GM12801 (cell line): ENCODE results near the gene KRT31.
"Not testable (repeated sequence)": the region's sequence is repeated elsewhere in the genome, so short reads cannot be mapped to it uniquely, and the experiment has no call there.

Experiments used
- TF ChIP-seq, protein P1 (sequence below): IDR thresholded peaks from one replicate; pipeline ENCODE4 v1.5.1; 2011; ENCODE audit warnings: control low read depth; ENCODE audit not compliant: insufficient read length; ENCODE audit errors: extremely low read depth

KRT31 gene

DNA sequence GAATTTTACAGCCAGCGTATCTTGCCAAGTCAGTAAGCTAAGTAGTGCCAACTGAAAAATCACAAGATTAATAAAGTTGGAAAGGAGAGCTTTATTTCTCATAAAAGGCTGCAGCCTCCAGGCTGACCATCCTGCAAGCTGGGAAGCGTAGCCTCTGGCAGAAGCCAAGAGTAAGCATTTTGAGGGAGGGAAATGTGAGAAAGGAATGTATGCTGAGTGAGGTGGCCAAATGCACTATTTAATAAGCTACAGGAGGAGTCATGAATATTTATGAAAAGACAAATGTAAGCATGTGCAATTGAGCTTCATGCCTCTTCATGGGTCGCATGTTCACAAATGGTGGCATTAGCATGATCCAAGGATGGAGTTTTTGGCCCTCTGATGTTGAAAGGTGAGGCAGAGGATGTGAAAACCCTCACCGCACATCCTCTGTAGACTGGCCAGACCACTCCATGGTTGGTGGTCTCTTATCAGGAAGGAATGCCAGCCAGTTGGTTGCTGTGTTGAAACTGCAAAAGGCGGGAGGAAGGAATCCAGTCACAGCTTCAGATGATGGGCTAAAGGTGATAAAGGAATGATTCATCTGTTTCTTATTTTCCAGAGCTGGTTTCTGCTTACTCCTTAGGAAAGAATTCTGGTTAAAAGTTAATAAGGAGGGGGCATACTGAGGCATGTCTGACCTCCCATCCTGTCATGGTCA, 37.0 kb downstream of the KRT31 start:
- TF ChIP-seq, protein P1, sequence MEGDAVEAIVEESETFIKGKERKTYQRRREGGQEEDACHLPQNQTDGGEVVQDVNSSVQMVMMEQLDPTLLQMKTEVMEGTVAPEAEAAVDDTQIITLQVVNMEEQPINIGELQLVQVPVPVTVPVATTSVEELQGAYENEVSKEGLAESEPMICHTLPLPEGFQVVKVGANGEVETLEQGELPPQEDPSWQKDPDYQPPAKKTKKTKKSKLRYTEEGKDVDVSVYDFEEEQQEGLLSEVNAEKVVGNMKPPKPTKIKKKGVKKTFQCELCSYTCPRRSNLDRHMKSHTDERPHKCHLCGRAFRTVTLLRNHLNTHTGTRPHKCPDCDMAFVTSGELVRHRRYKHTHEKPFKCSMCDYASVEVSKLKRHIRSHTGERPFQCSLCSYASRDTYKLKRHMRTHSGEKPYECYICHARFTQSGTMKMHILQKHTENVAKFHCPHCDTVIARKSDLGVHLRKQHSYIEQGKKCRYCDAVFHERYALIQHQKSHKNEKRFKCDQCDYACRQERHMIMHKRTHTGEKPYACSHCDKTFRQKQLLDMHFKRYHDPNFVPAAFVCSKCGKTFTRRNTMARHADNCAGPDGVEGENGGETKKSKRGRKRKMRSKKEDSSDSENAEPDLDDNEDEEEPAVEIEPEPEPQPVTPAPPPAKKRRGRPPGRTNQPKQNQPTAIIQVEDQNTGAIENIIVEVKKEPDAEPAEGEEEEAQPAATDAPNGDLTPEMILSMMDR, result no peak

DNA sequence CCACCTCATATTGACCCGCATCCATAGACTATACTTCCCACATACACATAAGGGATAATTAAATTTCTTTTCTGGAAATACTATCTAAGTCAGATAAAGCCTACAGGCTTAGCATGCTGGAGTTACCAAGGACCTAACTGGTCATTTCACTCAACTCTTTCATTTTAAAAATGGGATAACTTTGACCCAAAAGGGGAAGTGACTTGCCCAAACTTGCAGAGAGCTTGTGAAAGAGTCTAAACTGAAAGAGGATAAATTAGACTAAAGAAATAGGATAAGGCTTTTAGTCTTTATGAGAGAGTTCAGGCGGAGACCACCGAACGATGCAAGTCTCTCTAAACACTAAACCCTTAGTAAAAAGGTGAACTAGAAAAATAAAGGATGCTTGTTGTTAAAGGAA, 42.9 kb downstream of the KRT31 start:
- TF ChIP-seq, protein P1, result no peak

DNA sequence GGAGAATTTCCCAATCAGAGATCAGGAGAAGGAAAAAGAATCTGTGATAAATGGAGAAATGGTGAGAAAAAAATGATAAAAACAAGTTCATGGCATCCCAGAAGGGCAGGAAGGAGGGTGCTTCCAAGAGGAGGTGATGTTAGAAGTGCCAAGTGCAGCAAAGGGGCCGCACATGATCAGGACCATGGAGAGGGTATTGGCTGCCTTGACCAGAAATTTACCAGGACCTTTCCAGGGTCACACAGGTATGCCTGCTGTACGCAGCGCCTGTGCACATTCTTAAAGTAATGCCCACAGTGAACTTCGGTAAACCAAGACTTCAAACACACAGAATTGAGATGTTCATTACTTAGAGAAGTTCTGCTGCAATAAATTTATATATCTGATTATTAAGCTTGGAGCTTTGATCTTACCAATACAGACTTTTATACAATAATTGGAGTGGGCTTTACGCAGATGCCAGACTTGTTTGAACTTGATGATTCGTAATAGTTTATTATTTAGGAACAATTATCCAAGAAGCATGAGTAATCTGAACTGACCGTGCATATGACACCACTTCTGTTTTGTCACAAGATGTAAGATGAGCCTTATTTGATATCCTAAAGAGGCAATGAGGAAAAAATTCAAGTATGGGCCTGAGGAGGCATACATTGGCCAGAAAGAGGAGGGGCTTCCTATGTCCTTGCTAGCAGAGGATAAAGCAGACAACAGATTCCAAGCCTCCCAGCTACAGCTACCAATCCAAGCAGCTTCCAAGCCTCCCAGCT, 44.6 kb downstream of the KRT31 start:
- TF ChIP-seq, protein P1, result no peak

DNA sequence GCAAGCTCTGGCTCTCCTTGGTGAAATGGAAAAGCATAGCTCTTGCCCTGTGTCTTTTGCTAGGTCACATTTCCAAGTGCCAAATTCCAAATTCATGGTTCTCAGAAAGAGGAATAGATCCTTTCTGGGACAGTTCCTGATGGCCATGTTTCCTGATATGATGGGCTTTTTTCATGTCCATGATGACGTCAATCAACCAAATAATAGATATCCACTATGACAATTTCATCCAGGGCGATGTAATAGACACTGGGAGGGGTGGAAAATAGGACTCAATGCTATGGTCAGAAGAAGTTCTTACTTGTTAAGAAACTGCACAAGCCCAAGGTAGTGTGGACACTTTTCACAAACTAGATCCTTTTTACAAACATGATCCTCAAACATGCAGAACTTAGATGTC, 46.2 kb downstream of the KRT31 start:
- TF ChIP-seq, protein P1, result no peak

DNA sequence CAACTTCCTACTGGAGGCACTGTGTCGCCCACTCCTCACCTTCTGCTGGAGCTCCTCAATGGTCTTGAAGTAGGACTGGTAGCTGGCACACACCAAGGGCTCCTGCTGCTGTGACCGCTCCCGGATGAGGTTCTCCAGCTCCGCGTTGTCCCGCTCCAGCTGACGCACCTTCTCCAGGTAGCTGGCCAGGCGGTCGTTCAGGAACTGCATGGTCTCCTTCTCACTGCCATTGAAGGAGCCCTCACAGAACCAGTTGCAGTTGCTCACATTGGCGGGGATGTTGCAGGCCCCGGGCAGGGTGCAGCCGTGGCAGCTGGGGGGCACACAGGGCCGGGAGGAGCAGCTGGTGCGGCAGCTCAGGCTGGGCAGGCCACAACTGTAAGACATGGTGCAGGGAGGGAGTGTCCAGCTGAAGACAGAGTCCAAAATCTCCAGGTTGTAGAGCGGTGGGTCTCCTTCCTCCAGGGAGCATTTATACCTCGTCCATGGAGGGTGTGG, 47.0 kb downstream of the KRT31 start, which contains the start of gene KRT33A:
KRT33A (minus strand) TSS at position 448 of the 498 bp plus-strand sequence; CDS start at position 387, 61 bp downstream.
- TF ChIP-seq, protein P1, result not testable (repeated sequence)

DNA sequence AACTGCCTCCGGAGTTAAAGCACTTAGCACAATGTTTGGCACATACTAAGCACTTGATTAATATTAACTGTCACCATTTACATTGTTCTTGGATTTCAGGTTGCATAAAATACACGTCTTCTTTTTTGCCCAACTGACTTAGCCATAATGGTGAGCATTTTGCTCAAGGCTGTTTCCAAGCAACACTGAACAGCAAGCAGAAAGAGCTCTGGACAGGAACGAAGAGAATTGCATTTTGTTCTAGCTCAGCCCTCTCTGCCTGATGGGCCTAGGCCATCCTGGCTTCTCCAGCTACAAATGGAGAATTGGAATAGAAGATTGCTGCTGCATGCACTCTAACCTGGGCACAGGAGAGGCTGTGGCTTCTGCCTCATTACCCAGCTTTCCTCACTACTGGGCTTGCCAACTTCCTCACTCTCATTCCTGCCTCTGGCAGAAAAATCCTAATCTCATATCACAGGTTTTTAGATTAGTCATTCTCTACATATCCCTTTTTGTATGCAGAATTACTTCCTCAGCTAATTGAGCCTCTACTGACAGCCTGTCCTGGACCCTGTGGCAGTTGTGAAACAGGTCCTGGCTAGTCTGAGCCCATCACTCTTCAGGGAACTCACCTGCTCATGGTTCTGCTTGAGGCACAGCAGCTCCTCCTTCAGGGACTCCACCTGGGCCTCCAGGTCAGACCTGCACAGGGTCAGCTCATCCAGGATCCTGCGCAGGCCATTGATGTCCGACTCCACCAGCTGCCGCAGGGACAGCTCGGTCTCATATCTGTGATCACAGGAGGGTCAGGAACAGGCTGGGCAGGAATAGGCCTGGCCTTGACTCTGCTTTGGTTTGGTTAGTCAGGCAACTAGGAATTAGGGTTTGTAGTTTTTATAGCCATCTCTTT, 49.3 kb downstream of the KRT31 start:
- TF ChIP-seq, protein P1, result no peak

DNA sequence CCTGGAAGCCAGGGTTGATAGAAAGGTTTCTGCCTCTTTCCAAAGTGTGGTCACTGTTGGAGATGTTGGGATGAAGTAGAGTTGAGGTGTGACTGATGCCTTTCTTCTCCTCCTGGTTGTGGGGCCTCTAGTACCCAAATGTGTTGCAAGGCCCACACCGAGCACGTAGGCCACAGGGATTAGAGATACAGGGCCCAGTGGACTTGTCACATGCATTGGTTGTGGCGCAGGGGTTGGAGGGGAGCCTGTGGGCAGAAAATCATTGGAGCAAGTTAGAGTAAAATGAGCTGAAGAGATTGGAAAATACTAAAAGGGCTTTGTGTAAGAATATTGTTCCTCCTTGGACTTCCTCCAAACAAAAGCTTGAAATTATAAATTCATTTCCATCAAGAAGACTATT, 51.4 kb downstream of the KRT31 start:
- TF ChIP-seq, protein P1, result no peak
